Type B pancreatic cell (in vitro differentiated cells): ENCODE measurements around the gene ORM2. TPM values are rescaled to one million over a fixed set of nuclear protein-coding genes. Genes with fewer than 3 reads are reported as not detected.
"Not testable (repeated sequence)": the region's sequence is repeated elsewhere in the genome, so short reads cannot be mapped to it uniquely, and the experiment has no call there.

ENCODE experiments used
- DNase-seq: peaks from one replicate; pipeline ENCODE4 v3.0.0; 2021; ENCODE audit warnings: mixed read lengths; ENCODE audit not compliant: unreplicated experiment; ENCODE audit errors: extremely low spot score
- H3K27ac Mint-ChIP-seq: 2 replicates; pipeline ENCODE4 v1.8.0; 2021; ENCODE audit warnings: mild to moderate bottlenecking, mixed read lengths
- H3K27me3 Mint-ChIP-seq: 2 replicates; pipeline ENCODE4 v1.8.0; 2021; ENCODE audit warnings: mixed read lengths
- H3K36me3 Mint-ChIP-seq: 2 replicates; pipeline ENCODE4 v1.8.0; 2021; ENCODE audit warnings: mixed read lengths
- H3K4me1 Mint-ChIP-seq: one replicate; pipeline ENCODE4 v1.8.0; 2021; ENCODE audit warnings: mixed read lengths; ENCODE audit not compliant: unreplicated experiment
- H3K4me3 Mint-ChIP-seq: 2 replicates; pipeline ENCODE4 v1.8.0; 2021; ENCODE audit warnings: mild to moderate bottlenecking, mixed read lengths
- H3K9me3 Mint-ChIP-seq: 2 replicates; pipeline ENCODE4 v1.8.0; 2021; ENCODE audit warnings: mixed read lengths
- total RNA-seq: library from RNA; stranded (reverse); gene quantifications from 2 replicates; pipeline ENCODE4 v1.2.1, GENCODE V29; 2021; ENCODE audit warnings: low replicate concordance
- TF ChIP-seq, protein P1 (sequence below): fragments of 200-600 bp; sonication (generic); conservative IDR thresholded peaks from 2 replicates; pipeline ENCODE4 v1.5.0; 2021; ENCODE audit warnings: antibody characterized with exemption, mild to moderate bottlenecking

ORM2 gene
- total RNA-seq, 1 donor from 2014 or later, result not detected

DNA sequence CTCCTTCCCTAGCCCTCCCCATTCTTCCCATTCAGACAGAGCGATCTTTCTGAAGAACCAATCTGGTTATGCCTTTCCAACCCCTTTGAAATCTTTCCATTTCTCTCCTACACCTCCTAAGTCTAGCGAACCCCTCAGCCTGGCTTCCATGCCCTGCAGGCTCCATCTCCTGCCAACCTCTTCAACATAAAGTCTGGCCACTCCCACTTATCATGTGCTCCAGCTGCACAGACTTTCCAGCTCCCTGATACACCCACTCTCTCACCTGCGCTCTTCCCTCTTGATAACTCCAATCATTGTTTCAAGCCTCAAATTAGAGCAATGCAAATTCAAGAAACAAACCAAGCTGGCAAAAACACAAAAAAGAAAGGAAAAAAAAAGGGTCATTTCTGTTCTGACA is 10.5 kb upstream of the ORM2 start:
- Mint-ChIP-seq H3K36me3 (no peaks in the 10 kb centered on the region), H3K4me3 (no peak overlapping the region), H3K27me3 (no peaks in the 10 kb centered on the region), H3K4me1 (no peaks in the 10 kb centered on the region), H3K27ac (no peak overlapping the region), H3K9me3 (no peaks in the 10 kb centered on the region)
- TF ChIP-seq, protein P1, sequence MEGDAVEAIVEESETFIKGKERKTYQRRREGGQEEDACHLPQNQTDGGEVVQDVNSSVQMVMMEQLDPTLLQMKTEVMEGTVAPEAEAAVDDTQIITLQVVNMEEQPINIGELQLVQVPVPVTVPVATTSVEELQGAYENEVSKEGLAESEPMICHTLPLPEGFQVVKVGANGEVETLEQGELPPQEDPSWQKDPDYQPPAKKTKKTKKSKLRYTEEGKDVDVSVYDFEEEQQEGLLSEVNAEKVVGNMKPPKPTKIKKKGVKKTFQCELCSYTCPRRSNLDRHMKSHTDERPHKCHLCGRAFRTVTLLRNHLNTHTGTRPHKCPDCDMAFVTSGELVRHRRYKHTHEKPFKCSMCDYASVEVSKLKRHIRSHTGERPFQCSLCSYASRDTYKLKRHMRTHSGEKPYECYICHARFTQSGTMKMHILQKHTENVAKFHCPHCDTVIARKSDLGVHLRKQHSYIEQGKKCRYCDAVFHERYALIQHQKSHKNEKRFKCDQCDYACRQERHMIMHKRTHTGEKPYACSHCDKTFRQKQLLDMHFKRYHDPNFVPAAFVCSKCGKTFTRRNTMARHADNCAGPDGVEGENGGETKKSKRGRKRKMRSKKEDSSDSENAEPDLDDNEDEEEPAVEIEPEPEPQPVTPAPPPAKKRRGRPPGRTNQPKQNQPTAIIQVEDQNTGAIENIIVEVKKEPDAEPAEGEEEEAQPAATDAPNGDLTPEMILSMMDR, result no peak
- DNase-seq, result no peak

DNA sequence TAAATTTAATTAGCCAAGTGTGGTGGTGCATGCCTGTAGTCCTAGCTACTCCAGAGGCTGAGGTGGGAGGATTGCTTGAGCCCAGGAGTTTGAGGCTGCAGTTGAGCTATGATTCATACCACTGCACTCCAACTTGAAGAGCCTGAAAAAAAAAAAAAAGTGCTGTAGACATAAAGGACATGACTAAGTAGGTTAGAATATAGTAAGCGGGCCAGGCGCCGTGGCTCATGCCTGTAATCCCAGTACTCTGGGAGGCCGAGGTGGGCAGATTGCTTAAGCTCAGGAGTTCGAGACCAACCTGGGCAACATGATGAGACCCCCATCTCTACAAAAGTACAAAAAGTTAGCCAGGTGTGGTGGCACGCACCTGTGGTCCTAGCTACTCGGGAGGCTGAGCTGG is 9.0 kb upstream of the ORM2 start:
- H3K4me1 Mint-ChIP-seq, H3K27me3 Mint-ChIP-seq, H3K4me3 Mint-ChIP-seq, H3K9me3 Mint-ChIP-seq, DNase-seq, H3K27ac Mint-ChIP-seq, H3K36me3 Mint-ChIP-seq: not testable (repeated sequence)

DNA sequence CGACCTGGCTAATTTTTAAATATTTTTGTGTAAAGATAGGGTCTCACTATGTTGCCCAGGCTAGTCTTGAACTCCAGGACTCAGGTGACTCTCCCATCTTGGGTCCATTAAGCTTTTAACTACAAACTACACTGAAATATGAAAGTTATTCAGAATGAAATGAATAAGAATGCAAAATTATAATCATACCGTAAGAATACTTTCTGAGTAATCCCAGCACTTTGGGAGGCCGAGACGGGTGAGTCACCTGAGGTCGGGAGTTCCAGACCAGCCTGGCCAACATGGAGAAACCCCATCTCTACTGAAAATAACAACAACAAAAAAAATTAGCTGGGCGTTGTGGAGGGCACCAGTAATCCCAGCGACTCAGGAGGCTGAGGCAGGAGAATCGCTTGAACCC is 7.9 kb upstream of the ORM2 start:
- H3K27ac Mint-ChIP-seq, result no peak overlapping the region
- no peaks in the 10 kb centered on the region for H3K27me3 Mint-ChIP-seq
- no peaks in the 10 kb centered on the region for H3K9me3 Mint-ChIP-seq

DNA sequence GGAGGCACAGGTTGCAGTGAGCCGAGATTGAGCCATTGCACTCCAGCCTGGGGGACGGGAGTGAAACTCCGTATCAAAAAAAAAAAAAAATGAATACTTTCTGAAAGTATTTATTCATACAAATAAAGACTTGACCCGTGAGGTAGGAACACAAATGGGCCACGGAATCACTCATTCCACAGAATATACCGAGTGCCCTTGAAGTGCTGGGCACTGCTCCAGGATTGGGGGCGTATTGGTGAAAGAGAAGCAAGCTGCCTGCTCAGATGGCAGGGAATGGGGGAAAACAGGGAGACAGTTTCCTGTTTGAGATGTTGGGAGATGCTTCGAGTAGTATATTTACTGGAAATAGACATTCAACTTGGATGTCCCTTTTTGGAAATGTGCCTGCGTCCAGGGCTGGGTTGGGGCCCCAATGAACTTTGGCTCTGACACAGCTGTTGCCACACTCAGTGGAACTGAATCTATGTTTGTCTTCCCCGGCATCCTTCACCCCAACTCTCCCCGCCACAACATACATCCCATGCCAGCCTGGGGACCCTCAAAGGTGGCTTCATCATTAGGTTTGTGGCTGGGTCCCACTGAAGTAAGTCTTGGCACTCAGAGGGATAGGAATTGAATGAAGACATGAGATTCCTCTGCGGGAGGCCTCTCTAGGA is 7.4 kb upstream of the ORM2 start:
- H3K4me3 Mint-ChIP-seq, H3K27me3 Mint-ChIP-seq, H3K9me3 Mint-ChIP-seq, H3K36me3 Mint-ChIP-seq, DNase-seq, H3K27ac Mint-ChIP-seq, H3K4me1 Mint-ChIP-seq: not testable (repeated sequence)

More for the DNA sequence above, 7.9 kb upstream of the ORM2 start:
- DNase-seq, result no peak
- no peak overlapping the region for H3K4me3 Mint-ChIP-seq
- TF ChIP-seq, protein P1, result no peak
- no peaks in the 10 kb centered on the region for H3K4me1 Mint-ChIP-seq
- no peaks in the 10 kb centered on the region for H3K36me3 Mint-ChIP-seq

DNA sequence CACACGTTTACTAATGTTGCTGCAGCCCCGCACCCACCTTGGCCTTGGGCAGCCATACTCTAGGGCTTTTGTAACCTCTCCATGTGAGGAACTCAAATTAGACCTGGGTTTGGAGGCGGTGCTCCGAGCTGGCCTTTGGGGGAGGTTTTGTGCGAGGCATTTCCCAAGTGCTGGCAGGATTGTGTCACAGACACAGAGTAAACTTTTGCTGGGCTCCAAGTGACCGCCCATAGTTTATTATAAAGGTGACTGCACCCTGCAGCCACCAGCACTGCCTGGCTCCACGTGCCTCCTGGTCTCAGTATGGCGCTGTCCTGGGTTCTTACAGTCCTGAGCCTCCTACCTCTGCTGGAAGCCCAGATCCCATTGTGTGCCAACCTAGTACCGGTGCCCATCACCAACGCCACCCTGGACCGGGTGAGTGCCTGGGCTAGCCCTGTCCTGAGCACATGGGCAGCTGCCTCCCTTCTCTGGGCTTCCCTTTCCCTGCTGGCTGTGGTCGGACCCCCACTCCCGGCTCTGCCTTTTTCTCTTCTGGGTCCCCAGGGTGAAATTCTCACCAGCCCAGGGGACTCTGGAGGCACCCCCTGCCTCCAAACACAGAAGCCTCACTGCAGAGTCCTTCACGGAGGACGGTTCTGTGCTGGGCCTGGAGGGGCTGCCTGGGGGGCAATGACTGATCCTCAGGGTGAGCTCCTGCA is 6.7 kb upstream of the ORM2 start, which contains the start of gene ORM1:
Gene ORM1 (plus strand): TSS at position 268 of the 701 bp plus-strand sequence. CDS start 36 bp downstream, at position 304.
- not testable (repeated sequence) for H3K9me3 Mint-ChIP-seq, H3K4me3 Mint-ChIP-seq, H3K27ac Mint-ChIP-seq, H3K27me3 Mint-ChIP-seq, H3K4me1 Mint-ChIP-seq, H3K36me3 Mint-ChIP-seq
- peak; percentile 79 for DNase-seq

DNA sequence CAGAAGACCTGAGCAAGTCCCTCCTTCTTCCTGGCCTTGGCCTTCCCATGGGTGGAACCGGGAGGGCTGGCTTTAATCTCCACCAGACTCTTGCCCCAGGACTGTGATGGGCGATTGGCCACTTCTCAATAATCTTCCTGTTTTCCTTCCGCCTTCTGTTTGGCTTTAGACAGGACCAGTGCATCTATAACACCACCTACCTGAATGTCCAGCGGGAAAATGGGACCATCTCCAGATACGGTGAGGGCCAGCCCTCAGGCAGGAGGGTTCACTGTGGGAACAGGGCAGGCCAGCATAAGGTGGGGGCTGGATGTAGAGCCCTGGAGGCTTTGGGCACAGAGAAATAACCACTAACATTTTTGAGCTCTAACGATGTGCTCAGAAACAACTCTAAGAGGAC is 5.8 kb upstream of the ORM2 start:
- not testable (repeated sequence) for H3K36me3 Mint-ChIP-seq, H3K27me3 Mint-ChIP-seq, H3K4me1 Mint-ChIP-seq, H3K4me3 Mint-ChIP-seq, DNase-seq, H3K27ac Mint-ChIP-seq, H3K9me3 Mint-ChIP-seq

DNA sequence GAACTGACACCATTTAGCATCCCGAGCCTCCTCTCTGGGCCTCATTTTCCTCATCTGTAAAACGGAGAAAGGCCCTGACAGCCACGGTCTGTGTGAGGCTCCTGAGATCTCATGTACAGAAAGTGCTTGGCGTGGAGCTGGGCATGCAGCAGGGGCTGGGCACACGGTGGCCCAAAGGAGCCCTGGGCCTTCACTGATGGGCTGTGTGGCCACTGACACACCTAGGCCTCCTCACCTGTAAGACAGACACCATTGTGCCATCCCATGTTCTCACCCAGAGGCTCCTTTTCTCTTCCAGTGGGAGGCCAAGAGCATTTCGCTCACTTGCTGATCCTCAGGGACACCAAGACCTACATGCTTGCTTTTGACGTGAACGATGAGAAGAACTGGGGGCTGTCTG is 5.2 kb upstream of the ORM2 start:
- TF ChIP-seq, protein P1, result no peak
- no peaks in the 10 kb centered on the region for H3K9me3 Mint-ChIP-seq
- H3K36me3 Mint-ChIP-seq, result no peaks in the 10 kb centered on the region
- H3K4me1 Mint-ChIP-seq, result no peaks in the 10 kb centered on the region
- H3K27ac Mint-ChIP-seq, result no peak overlapping the region
- DNase-seq, result no peak
- H3K27me3 Mint-ChIP-seq, result no peaks in the 10 kb centered on the region
- H3K4me3 Mint-ChIP-seq, result no peak overlapping the region

DNA sequence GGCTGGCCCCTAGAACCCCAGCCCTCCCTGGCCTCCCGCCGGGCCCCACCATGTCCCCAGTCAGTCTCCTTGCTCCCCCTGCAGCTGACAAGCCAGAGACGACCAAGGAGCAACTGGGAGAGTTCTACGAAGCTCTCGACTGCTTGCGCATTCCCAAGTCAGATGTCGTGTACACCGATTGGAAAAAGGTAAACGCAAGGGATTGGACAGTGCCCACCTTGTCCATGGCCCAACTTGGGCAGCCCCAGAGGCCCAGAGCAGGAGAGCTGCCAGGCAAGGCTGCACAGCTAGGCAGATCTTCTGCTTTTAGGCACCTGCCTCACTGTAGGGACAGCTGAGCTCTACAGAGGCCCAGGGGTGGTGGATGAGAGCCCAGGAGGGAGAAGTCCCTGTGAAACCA is 4.7 kb upstream of the ORM2 start:
- DNase-seq, result peak; percentile 79
- H3K36me3 Mint-ChIP-seq, H3K9me3 Mint-ChIP-seq, H3K4me1 Mint-ChIP-seq, H3K4me3 Mint-ChIP-seq, H3K27me3 Mint-ChIP-seq, H3K27ac Mint-ChIP-seq: not testable (repeated sequence)

DNA sequence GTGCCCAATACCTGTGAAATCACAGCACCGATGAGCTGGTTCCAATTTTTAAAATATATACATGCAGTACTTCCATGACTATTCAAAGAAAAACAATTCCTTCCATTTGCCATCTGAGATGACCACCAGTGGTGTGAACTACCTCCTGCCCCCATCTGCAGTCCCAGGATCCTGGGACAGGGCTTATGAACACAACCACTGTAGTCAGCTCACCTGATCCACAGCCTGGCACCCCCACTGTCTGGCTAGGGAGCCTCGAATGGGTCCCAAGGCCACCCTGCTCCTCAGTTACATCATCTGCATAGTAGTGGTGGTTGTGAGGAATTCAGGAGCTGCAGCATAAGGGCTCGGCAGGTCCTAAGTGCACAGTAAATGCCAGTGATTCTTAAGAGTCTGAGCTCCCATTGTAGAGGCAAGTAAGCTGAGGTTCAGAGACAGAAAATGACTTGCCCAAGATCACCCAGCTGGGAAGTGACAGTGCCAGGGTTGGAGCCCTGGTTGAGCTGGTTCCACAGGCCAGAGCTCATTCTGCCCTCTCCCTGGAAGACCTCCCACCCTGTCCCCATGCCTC is 3.9 kb upstream of the ORM2 start:
- not testable (repeated sequence) for H3K36me3 Mint-ChIP-seq, H3K27ac Mint-ChIP-seq, H3K4me1 Mint-ChIP-seq, H3K4me3 Mint-ChIP-seq, H3K27me3 Mint-ChIP-seq, H3K9me3 Mint-ChIP-seq
- peak; percentile 81 for DNase-seq
